Suprapubic skin (tissue), 4 donors: ENCODE measurements around the gene PLA1A. TPM values are rescaled to one million over a fixed set of nuclear protein-coding genes. Genes with fewer than 3 reads are reported as not detected.
A peak's percentile ranks its signal among the peaks of the same experiment; 100 is the strongest.
"Not testable (repeated sequence)": the region's sequence is repeated elsewhere in the genome, so short reads cannot be mapped to it uniquely, and the experiment has no call there.

Source experiments
- DNase-seq, 2 donors: peaks; one replicate each; pipeline ENCODE4 v3.0.0-alpha.2; 2019; ENCODE audit warnings: low spot score in 2 of 2
- H3K27ac ChIP-seq: fragments of 200-600 bp; sonication (generic); one replicate; pipeline ENCODE4 v1.5.1; 2019
- H3K27me3 ChIP-seq: fragments of 200-600 bp; sonication (generic); one replicate; pipeline ENCODE4 v1.5.1; 2019
- H3K36me3 ChIP-seq: fragments of 200-600 bp; sonication (generic); one replicate; pipeline ENCODE4 v1.5.1; 2019
- H3K4me1 ChIP-seq: fragments of 200-600 bp; sonication (generic); one replicate; pipeline ENCODE4 v1.5.1; 2019
- H3K4me3 ChIP-seq: fragments of 200-600 bp; sonication (generic); one replicate; pipeline ENCODE4 v1.5.1; 2019; ENCODE audit warnings: mild to moderate bottlenecking
- H3K9me3 ChIP-seq: fragments of 200-600 bp; sonication (generic); one replicate; pipeline ENCODE4 v1.5.1; 2019
- EP300 ChIP-seq: sonication (generic); formaldehyde crosslinking; IDR thresholded peaks from one replicate; pipeline ENCODE4 v1.6.1; 2017; ENCODE audit warnings: antibody characterized with exemption
- POLR2A ChIP-seq, 2 donors: fragments of 450-650 bp; IDR thresholded peaks; one replicate each; pipeline ENCODE4 v1.6.1; 2017; ENCODE audit warnings: antibody characterized with exemption in 2 of 2, mild to moderate bottlenecking in 2 of 2, moderate library complexity in 2 of 2
- POLR2AphosphoS5 ChIP-seq, 3 donors: sonication (generic); formaldehyde crosslinking; IDR thresholded peaks; one replicate each; pipeline ENCODE4 v1.6.1; 2017; ENCODE audit warnings: antibody characterized with exemption in 3 of 3
- WGBS: methylation state at CpG from one replicate; pipeline ENCODE4 v1.1.5; 2018; 5-methylcytosine and 5-hydroxymethylcytosine counted together
- total RNA-seq, 4 donors: library from RNA; depleted of rRNA; stranded (reverse); fragments of >200 nt; gene quantifications; one replicate each; pipeline ENCODE4 v1.1.0, GENCODE V29; 2016
- TF ChIP-seq, protein P1 (sequence below), 2 donors: fragments of 200-600 bp in 1 of 2; fragments of 450-650 bp in 1 of 2; sonication (generic) in 1 of 2; IDR thresholded peaks; one replicate each; pipeline ENCODE4 v1.5.1; 2016 to 2019; ENCODE audit warnings: antibody characterized with exemption in 2 of 2, mild to moderate bottlenecking in 1 of 2, moderate library complexity in 1 of 2

PLA1A gene
- total RNA-seq, 4 donors from 2014 or later: 0.39 to 1.8 (median 1.4) TPM; not detected in 1

DNA sequence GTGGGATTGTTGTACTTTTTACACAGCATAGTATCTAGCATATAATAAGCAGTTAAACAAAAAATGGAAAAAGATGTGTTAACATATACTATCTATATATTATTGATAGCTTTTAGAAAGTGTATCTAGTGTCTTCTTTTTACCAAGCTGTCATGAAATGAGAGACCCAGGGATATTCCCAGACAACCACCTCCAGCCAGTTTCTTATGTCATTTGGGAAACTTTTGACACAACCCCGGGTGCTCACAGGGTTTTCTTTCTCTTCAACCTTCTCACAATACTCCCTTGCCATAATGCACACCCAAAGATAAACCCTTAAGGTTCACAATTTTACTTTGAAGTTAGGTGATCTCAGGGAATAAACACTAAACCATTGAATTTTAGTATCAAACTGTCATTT lies 4.8 kb upstream of the PLA1A start:
- Histone ChIP-seq H3K4me1 (peaks cover 3% of the 10 kb centered on the region), H3K4me3 (no peak overlapping the region), H3K27ac (no peak overlapping the region), H3K27me3 (no peaks in the 10 kb centered on the region), H3K36me3 (no peaks in the 10 kb centered on the region), H3K9me3 (no peaks in the 10 kb centered on the region)
- WGBS: 18% methylated on average over 1 of the region's 1 CpG
- TF ChIP-seq EP300: no peak
- TF ChIP-seq, protein P1, sequence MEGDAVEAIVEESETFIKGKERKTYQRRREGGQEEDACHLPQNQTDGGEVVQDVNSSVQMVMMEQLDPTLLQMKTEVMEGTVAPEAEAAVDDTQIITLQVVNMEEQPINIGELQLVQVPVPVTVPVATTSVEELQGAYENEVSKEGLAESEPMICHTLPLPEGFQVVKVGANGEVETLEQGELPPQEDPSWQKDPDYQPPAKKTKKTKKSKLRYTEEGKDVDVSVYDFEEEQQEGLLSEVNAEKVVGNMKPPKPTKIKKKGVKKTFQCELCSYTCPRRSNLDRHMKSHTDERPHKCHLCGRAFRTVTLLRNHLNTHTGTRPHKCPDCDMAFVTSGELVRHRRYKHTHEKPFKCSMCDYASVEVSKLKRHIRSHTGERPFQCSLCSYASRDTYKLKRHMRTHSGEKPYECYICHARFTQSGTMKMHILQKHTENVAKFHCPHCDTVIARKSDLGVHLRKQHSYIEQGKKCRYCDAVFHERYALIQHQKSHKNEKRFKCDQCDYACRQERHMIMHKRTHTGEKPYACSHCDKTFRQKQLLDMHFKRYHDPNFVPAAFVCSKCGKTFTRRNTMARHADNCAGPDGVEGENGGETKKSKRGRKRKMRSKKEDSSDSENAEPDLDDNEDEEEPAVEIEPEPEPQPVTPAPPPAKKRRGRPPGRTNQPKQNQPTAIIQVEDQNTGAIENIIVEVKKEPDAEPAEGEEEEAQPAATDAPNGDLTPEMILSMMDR (IDR thresholded peaks at IDR 0.05): no peak
- no peak for TF ChIP-seq POLR2A (IDR thresholded peaks at IDR 0.05)
- TF ChIP-seq POLR2AphosphoS5 (IDR thresholded peaks at IDR 0.05): no peak
- DNase-seq: no peak

- no peaks in the 10 kb centered on the region for H3K27me3 ChIP-seq
- TF ChIP-seq, protein P1 (IDR thresholded peaks at IDR 0.05): no peak
- no peak for TF ChIP-seq POLR2A (IDR thresholded peaks at IDR 0.05)
- TF ChIP-seq EP300: no peak
- TF ChIP-seq POLR2AphosphoS5 (IDR thresholded peaks at IDR 0.05): no peak
- no peak for DNase-seq
- H3K4me1 ChIP-seq: no peaks in the 10 kb centered on the region
- H3K36me3 ChIP-seq: no peaks in the 10 kb centered on the region
- H3K9me3 ChIP-seq: no peaks in the 10 kb centered on the region
- H3K4me3 ChIP-seq: no peak overlapping the region
- H3K27ac ChIP-seq: no peak overlapping the region
- WGBS: 79% methylated on average over 5 of the region's 5 CpGs
Observed at GRCh38 chr3:119594066-119594465, 3.6 kb upstream of the PLA1A start.

DNA sequence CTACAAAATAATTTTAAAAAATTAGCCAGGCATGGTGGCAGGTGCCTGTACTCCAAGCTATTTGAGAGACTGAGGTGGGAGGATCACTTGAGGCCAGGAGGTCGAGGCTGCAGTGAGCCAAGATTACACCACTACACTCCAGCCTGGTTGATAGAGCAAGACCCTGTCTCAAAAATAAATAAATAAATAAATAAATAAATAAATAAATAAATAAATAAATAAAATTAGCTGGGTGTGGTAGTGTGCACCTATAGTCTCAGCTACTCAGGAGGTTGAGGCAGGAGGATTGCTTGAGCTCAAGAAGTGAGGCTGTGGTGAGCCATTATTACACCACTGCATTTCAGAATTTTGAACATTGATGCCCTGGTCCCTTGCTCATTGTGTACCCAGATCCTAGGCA lies 2.8 kb upstream of the PLA1A start:
- H3K27me3 ChIP-seq, H3K9me3 ChIP-seq, H3K4me1 ChIP-seq, H3K4me3 ChIP-seq, H3K27ac ChIP-seq, H3K36me3 ChIP-seq, DNase-seq: not testable (repeated sequence)
- 100% methylated on average over 1 of the region's 1 CpG for WGBS

DNA sequence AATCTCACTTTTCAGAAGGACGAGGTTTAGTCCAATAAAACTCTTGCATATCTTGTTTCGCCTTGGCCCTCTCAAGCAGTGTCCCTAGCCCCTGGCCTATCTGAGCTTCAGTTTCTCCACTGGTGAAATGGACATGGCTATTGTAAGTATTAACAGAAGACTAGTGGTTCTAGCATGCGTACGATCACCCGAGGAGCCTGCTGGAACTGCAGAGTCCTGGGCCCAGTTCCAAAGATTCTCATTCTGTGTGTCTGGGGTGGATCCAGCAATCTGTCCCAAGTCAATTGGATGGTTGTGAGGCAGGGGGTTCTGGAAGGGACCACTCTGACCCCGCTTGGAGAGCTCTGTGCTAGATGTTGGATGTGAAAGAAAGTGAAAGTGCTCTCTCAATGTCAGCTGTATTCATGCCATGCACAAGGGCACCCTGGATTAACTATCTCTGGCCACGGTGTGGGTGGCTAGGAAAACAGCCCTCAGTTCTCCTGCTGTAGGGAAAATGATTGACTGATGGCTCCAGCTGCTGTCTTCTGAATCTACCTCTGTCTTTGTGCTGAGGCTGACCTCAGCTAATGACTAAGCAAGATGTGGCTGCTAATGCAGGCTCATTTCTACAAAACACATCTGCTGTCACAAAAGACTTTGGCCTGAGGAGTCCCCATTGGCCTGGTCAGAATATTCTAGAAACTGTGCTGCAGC lies 1.9 kb upstream of the PLA1A start:
- peak overlapping the region; percentile 18 for H3K4me3 ChIP-seq
- WGBS: 78% methylated on average over 7 of the region's 7 CpGs

GRCh38 chr3:119596398-119596797 lies 1.3 kb upstream of the PLA1A start:
- Histone ChIP-seq H3K4me3 (no peak overlapping the region), H3K9me3 (no peaks in the 10 kb centered on the region), H3K36me3 (no peaks in the 10 kb centered on the region), H3K27ac (no peak overlapping the region), H3K27me3 (no peaks in the 10 kb centered on the region), H3K4me1 (no peaks in the 10 kb centered on the region)
- WGBS: 76% methylated on average over 6 of the region's 6 CpGs
- peak in 1 of 2 donors; percentile 24 for DNase-seq
- TF ChIP-seq POLR2AphosphoS5 (IDR thresholded peaks at IDR 0.05) (no peak), EP300 (no peak), POLR2A (IDR thresholded peaks at IDR 0.05) (no peak)
- TF ChIP-seq, protein P1 (IDR thresholded peaks at IDR 0.05): no peak

More for the DNA sequence above, 1.9 kb upstream of the PLA1A start:
- TF ChIP-seq POLR2AphosphoS5 (IDR thresholded peaks at IDR 0.05): no peak
- TF ChIP-seq POLR2A (IDR thresholded peaks at IDR 0.05): no peak
- TF ChIP-seq, protein P1 (IDR thresholded peaks at IDR 0.05): no peak
- no peak for TF ChIP-seq EP300
- no peaks in the 10 kb centered on the region for H3K36me3 ChIP-seq
- peak in 1 of 2 donors; percentile 37 for DNase-seq
- H3K9me3 ChIP-seq: no peaks in the 10 kb centered on the region
- no peaks in the 10 kb centered on the region for H3K27me3 ChIP-seq
- no peak overlapping the region for H3K27ac ChIP-seq
- no peaks in the 10 kb centered on the region for H3K4me1 ChIP-seq
